SK-N-MC (cell line): ENCODE results near the gene BARD1.

ENCODE experiments used
- DNase-seq: peaks from one replicate; pipeline ENCODE4 v3.0.0-alpha.2; 2011; ENCODE audit warnings: low read depth, low spot score
- H3K27ac ChIP-seq: fragments of 200-600 bp; sonication (generic); 2 replicates; pipeline ENCODE4 v1.5.1; 2016; ENCODE audit warnings: mixed run types
- H3K36me3 ChIP-seq: fragments of 200-600 bp; sonication (generic); 2 replicates; pipeline ENCODE4 v1.6.1; 2017; ENCODE audit warnings: antibody characterized with exemption, low read length, mixed read lengths; ENCODE audit not compliant: insufficient read depth
- H3K4me3 ChIP-seq: fragments of 200-600 bp; sonication (generic); 2 replicates; pipeline ENCODE4 v1.5.1; 2016
- H3K9ac ChIP-seq: fragments of 200-600 bp; sonication (generic); 2 replicates; pipeline ENCODE4 v1.8.0; 2017; ENCODE audit warnings: mixed run types, mixed read lengths; ENCODE audit not compliant: insufficient read length
- H3K9me3 ChIP-seq: fragments of 200-600 bp; sonication (generic); 2 replicates; pipeline ENCODE4 v1.6.1; 2017; ENCODE audit warnings: low read depth, mild to moderate bottlenecking, antibody characterized with exemption, low read length, moderate library complexity, mixed read lengths
- EZH2 ChIP-seq: fragments of 200-600 bp; sonication (generic); IDR thresholded peaks from one replicate; pipeline ENCODE4 v1.6.1; 2017; ENCODE audit warnings: antibody characterized with exemption
- FOXP2 ChIP-seq: optimal IDR thresholded peaks from 2 replicates; pipeline ENCODE3; 2011; ENCODE audit warnings: mild to moderate bottlenecking, moderate library complexity; ENCODE audit not compliant: insufficient read depth; ENCODE audit errors: extremely low read length, control extremely low read depth
- POLR2AphosphoS5 ChIP-seq: IDR thresholded peaks from 2 replicates; pipeline ENCODE4 v1.6.1; 2012; ENCODE audit warnings: mild to moderate bottlenecking, low read depth, low read length, borderline replicate concordance

Gene BARD1

GRCh38 chr2:214808981-214809750, at the start of gene BARD1:
Gene BARD1, minus strand, starts transcription at chr2:214809683. Its CDS starts 114 bp downstream, at chr2:214809569.
- TF ChIP-seq POLR2AphosphoS5 (peak; percentile 56; the same call in 1 of the 2 replicates), EZH2 (no peak), FOXP2 (no peak)
- peak within 1 kb of the TSS; percentile 93 for H3K4me3 ChIP-seq
- peak within 1 kb of the TSS; percentile 82 for H3K27ac ChIP-seq
- H3K9me3 ChIP-seq = no peaks in the 10 kb centered on the region
- no peak for DNase-seq
- H3K36me3 ChIP-seq = peaks cover 16% of the 10 kb centered on the region
- peak within 1 kb of the TSS; percentile 85 for H3K9ac ChIP-seq

DNA sequence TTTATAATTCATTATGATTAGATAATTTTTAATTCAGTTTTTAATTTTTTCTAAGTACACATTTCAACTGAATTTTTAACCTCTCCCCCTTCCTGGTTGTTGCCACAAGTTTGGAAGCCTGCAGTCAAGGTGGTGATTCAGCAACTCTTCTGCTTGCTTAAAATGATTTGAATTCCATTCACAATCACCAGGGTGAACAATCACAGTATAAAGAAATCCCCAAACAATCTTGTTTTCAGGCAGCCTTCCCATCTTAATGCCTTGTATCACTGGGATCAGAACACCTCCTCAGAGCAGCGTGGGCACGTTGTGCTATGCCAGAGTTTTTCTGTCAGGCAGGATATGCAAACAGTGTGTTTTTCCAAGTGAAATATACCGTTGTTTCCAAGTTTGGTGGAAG, 46.7 kb upstream of the BARD1 start:
- Histone ChIP-seq H3K4me3 (no peak overlapping the region), H3K27ac (no peak overlapping the region), H3K36me3 (no peaks in the 10 kb centered on the region), H3K9me3 (no peaks in the 10 kb centered on the region), H3K9ac (no peak overlapping the region)
- TF ChIP-seq POLR2AphosphoS5 (no peak), EZH2 (no peak), FOXP2 (no peak)
- DNase-seq = no peak

GRCh38 chr2:214853906-214854305, 44.4 kb upstream of the BARD1 start:
- TF ChIP-seq FOXP2 (no peak), POLR2AphosphoS5 (no peak), EZH2 (no peak)
- Histone ChIP-seq H3K36me3 (no peaks in the 10 kb centered on the region), H3K9me3 (no peaks in the 10 kb centered on the region), H3K4me3 (no peak overlapping the region), H3K9ac (no peak overlapping the region), H3K27ac (no peak overlapping the region)
- DNase-seq = no peak

DNA sequence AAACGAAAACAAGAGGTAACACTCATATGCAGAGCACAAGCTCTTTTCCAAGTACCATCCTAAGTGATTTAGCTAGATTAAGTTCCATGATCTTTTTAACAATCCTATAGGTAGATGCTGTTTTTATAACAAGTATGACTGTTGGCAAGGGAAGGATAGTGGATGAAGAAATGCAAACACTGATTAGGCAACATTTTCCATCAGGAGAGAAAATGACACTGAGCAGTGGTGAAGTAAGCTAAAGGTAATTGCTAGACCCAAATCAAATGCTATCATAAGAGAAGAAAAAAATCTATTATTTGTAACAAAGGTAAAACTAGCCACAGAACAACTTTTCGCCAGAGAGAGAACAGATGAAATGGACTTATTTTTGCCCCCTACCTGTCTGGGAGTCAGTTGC, 34.3 kb upstream of the BARD1 start:
- H3K36me3 ChIP-seq = no peaks in the 10 kb centered on the region
- no peak overlapping the region for H3K9ac ChIP-seq
- no peaks in the 10 kb centered on the region for H3K9me3 ChIP-seq
- TF ChIP-seq FOXP2 = no peak
- no peak for TF ChIP-seq POLR2AphosphoS5
- no peak for TF ChIP-seq EZH2
- no peak for DNase-seq
- no peak overlapping the region for H3K4me3 ChIP-seq
- H3K27ac ChIP-seq = no peak overlapping the region

- TF ChIP-seq FOXP2 (no peak), POLR2AphosphoS5 (no peak), EZH2 (no peak)
- Histone ChIP-seq H3K9me3 (no peaks in the 10 kb centered on the region), H3K36me3 (no peaks in the 10 kb centered on the region), H3K4me3 (no peak overlapping the region), H3K27ac (no peak overlapping the region), H3K9ac (no peak overlapping the region)
- DNase-seq = no peak
Measured at GRCh38 chr2:214839464-214839863, 30.0 kb upstream of the BARD1 start.

GRCh38 chr2:214837466-214837865, 28.0 kb upstream of the BARD1 start:
- no peak for TF ChIP-seq FOXP2
- no peak for TF ChIP-seq EZH2
- TF ChIP-seq POLR2AphosphoS5 = no peak
- H3K27ac ChIP-seq = no peak overlapping the region

GRCh38 chr2:214836568-214836967, 27.1 kb upstream of the BARD1 start:
- H3K36me3 ChIP-seq = no peaks in the 10 kb centered on the region
- H3K4me3 ChIP-seq = no peak overlapping the region
- no peaks in the 10 kb centered on the region for H3K9me3 ChIP-seq
- no peak overlapping the region for H3K27ac ChIP-seq
- DNase-seq = no peak
- TF ChIP-seq FOXP2 (no peak), POLR2AphosphoS5 (no peak), EZH2 (no peak)
- no peak overlapping the region for H3K9ac ChIP-seq

More at GRCh38 chr2:214837466-214837865, 28.0 kb upstream of the BARD1 start:
- Histone ChIP-seq H3K4me3 (no peak overlapping the region), H3K9me3 (no peaks in the 10 kb centered on the region), H3K9ac (no peak overlapping the region), H3K36me3 (no peaks in the 10 kb centered on the region)
- no peak for DNase-seq

- no peak for TF ChIP-seq FOXP2
- TF ChIP-seq POLR2AphosphoS5 = no peak
- no peak for TF ChIP-seq EZH2
- H3K27ac ChIP-seq = no peak overlapping the region
- DNase-seq = no peak
Measured at GRCh38 chr2:214830794-214831346, 21.4 kb upstream of the BARD1 start.

More at GRCh38 chr2:214830794-214831346, 21.4 kb upstream of the BARD1 start:
- H3K9ac ChIP-seq = no peak overlapping the region
- H3K9me3 ChIP-seq = no peaks in the 10 kb centered on the region
- H3K36me3 ChIP-seq = no peaks in the 10 kb centered on the region
- no peak overlapping the region for H3K4me3 ChIP-seq
